GM10847 (cell line): ENCODE results near the gene LRRC56.

Experiments
- POLR2A ChIP-seq: IDR thresholded peaks from 2 replicates; pipeline ENCODE4 v1.6.1; 2011; ENCODE audit not compliant: insufficient read length; ENCODE audit errors: extremely low read depth

The LRRC56 gene, protein sequence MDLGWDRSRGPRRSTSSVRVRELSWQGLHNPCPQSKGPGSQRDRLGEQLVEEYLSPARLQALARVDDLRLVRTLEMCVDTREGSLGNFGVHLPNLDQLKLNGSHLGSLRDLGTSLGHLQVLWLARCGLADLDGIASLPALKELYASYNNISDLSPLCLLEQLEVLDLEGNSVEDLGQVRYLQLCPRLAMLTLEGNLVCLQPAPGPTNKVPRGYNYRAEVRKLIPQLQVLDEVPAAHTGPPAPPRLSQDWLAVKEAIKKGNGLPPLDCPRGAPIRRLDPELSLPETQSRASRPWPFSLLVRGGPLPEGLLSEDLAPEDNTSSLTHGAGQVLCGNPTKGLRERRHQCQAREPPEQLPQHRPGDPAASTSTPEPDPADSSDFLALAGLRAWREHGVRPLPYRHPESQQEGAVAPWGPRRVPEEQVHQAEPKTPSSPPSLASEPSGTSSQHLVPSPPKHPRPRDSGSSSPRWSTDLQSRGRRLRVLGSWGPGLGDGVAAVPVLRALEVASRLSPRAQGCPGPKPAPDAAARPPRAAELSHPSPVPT

DNA sequence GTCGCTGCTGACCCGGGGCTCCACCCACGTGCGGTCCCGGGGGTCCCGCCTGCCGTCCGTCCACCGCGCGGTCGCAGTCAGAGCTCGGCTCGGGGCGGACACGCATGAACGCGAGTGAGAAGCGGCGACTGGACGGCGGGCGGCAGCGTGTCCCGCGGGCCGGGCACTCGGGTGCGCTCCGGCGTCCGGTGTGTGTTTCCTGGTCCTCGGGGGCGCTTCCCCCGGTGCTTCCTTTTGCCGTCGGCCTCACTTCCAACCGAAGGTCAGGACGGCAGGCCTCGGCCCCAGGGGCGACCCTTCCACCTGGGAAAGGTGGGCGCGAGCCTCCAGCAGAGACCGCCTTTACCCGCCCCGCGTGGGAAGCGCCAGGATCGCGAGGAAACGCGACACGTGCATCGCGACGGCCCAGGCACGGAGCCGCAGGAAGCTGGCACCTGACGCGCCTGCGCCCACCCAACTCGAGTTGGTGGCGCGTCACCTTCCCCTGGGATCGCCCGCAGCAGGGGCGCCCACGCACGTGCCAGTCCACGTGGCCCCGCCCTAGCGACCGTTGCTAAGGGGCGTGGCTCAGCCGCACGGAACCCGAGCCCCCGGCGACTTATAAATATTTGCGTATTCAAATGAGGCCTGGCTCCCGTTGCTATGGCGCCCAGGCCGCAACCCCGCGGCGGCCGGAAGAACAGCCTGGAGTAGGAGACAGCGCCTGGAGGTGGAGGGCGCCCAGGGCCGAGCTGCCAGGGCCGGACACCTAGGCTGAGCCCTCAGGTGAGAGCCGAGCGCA, at the start of gene LRRC56:
Gene LRRC56, plus strand, starts transcription at position 687 of the 781 bp plus-strand sequence. CDS start 3,158 bp downstream, outside the sequence.
- TF ChIP-seq POLR2A: no peak

- TF ChIP-seq POLR2A: no peak
Measured at GRCh38 chr11:487571-488021, 49.7 kb upstream of the LRRC56 start.

- TF ChIP-seq POLR2A: no peak
Measured at GRCh38 chr11:488062-488461, 49.3 kb upstream of the LRRC56 start.

- no peak for TF ChIP-seq POLR2A
Measured at GRCh38 chr11:488579-488978, 48.7 kb upstream of the LRRC56 start.

GRCh38 chr11:488992-489391, 48.3 kb upstream of the LRRC56 start:
- TF ChIP-seq POLR2A: no peak

GRCh38 chr11:489610-490185, 47.6 kb upstream of the LRRC56 start:
- no peak for TF ChIP-seq POLR2A

GRCh38 chr11:490186-490929, 47.0 kb upstream of the LRRC56 start:
- TF ChIP-seq POLR2A: no peak

GRCh38 chr11:490930-491260, 46.4 kb upstream of the LRRC56 start:
- TF ChIP-seq POLR2A: no peak

GRCh38 chr11:491358-491757, 46.0 kb upstream of the LRRC56 start:
- TF ChIP-seq POLR2A: no peak

DNA sequence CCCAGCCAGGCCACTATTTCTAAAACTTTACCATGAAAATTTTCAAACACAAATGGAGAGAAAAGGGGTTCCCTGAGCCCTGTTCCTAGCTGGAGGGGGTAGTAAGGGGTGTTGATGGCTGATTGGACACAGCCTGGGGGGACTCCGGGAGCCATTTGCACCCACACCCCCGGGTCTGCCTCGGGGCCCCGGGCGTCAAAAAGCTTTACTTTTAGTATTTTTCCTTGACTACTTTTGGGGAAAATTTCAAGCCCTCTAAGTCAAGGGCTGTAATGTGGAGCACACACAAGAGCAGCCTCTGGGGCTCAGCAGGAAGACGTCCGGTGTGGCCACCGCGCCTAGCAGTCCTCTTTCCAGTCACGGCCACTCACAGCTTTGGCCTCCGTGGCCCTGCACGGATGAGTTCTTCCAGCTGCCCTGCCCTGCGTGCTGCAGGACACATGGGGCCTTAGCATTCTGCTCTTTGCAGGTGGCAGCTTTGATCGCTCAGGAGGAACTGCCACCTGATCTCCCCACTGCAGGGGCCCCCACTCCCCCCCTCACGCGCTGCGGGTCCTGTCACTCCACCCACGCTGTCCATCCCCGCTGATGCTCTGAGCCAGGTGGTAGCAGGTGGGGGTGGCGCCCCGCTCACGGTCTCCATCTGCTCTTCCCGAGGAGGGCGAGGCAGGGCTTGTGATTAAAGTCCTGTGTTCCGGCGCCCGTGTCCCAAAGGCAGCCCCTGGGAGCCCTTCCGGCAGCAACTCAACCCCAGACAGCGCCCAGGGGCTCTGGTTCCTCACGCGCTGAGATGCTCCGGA, 44.7 kb upstream of the LRRC56 start:
- TF ChIP-seq POLR2A: no peak

- TF ChIP-seq POLR2A: no peak
Measured at GRCh38 chr11:494761-495536, 42.4 kb upstream of the LRRC56 start.

DNA sequence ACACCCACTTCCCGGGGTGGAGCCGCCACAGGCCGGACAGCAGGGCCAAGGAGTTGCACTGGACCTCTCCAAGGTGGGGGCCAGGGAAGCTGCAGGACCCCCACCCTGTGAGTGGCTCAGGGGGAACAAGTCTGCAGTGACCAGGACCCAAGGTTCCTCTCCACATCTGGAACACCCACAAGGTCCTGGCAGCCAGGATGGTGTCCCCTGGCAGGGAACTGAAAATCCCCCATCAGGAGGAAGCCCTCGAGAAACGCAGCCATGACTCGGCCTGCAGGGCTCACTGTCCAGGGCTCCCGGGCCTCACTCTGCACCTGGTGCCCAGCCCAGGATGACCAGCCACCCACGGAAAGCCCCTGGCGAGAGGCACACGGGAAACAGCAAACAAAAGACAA, 41.8 kb upstream of the LRRC56 start:
- TF ChIP-seq POLR2A: no peak

GRCh38 chr11:496834-497564, 40.3 kb upstream of the LRRC56 start:
- TF ChIP-seq POLR2A: no peak
